ENCODE data around the gene CD38. TPM values are rescaled to one million over a fixed set of nuclear protein-coding genes. Genes with fewer than 3 reads are reported as not detected.

Gene CD38
- total and polyA plus RNA-seq, 12 donors, result 1.7 to 18.4 (median 11.2) TPM

GRCh38 chr4:15781427-15782095 is 3.4 kb downstream of the CD38 start:
- no peak overlapping the region for H3K4me3 ChIP-seq
- WGBS, 4 donors, result 54 to 72% (median 68%) methylated on average over 6 of the region's 6 CpGs
- no peaks in the 10 kb centered on the region for H3K27me3 ChIP-seq
- no peaks in the 10 kb centered on the region for H3K9me3 ChIP-seq (replicated peaks in 1 of 3)
- peaks cover 0 to 13% of the 10 kb centered on the region in 2 donors for H3K4me1 ChIP-seq (replicated peaks in 1 of 2)
- no peaks in the 10 kb centered on the region for H3K36me3 ChIP-seq (replicated peaks in 1 of 2)
- no peak for DNase-seq
- intact Hi-C loops (cut with DNase I), result no loop called here
- H3K27ac ChIP-seq, result no peak overlapping the region
- no peak for TF ChIP-seq CTCF (IDR thresholded peaks at IDR 0.05)
- no peak for TF ChIP-seq POLR2A (IDR thresholded peaks at IDR 0.05)

- TF ChIP-seq CTCF (IDR thresholded peaks at IDR 0.05), result no peak
- no peak for TF ChIP-seq POLR2A (IDR thresholded peaks at IDR 0.05)
- no peaks in the 10 kb centered on the region for H3K36me3 ChIP-seq (replicated peaks in 1 of 2)
- no peak overlapping the region for H3K4me3 ChIP-seq
- DNase-seq, result no peak
- no peak overlapping the region for H3K27ac ChIP-seq
- no peaks in the 10 kb centered on the region for H3K27me3 ChIP-seq
- intact Hi-C loops (cut with DNase I), result no loop called here
- 68 to 81% (median 77%) methylated on average over 4 of the region's 4 CpGs for WGBS, 4 donors
- H3K9me3 ChIP-seq (replicated peaks in 1 of 3), result no peaks in the 10 kb centered on the region
- peaks cover 0 to 9% of the 10 kb centered on the region in 2 donors for H3K4me1 ChIP-seq (replicated peaks in 1 of 2)
These were observed 5.5 kb downstream of the CD38 start for GRCh38 chr4:15783676-15784075.

GRCh38 chr4:15784959-15785634 is 7.0 kb downstream of the CD38 start:
- Histone ChIP-seq H3K36me3 (replicated peaks in 1 of 2) (no peaks in the 10 kb centered on the region), H3K4me3 (no peak overlapping the region), H3K27me3 (no peaks in the 10 kb centered on the region), H3K27ac (no peak overlapping the region), H3K9me3 (replicated peaks in 1 of 3) (no peaks in the 10 kb centered on the region), H3K4me1 (replicated peaks in 1 of 2) (peaks cover 0 to under 1% of the 10 kb centered on the region in 2 donors)
- intact Hi-C loops (cut with DNase I), result no loop called here
- TF ChIP-seq POLR2A (IDR thresholded peaks at IDR 0.05), result no peak
- TF ChIP-seq CTCF (IDR thresholded peaks at IDR 0.05), result no peak
- no peak for DNase-seq
- WGBS, 4 donors, result 82 to 90% (median 84%) methylated on average over 5 of the region's 5 CpGs

GRCh38 chr4:15786743-15787142 is 8.6 kb downstream of the CD38 start:
- no peak for DNase-seq
- Histone ChIP-seq H3K27me3 (no peaks in the 10 kb centered on the region), H3K9me3 (replicated peaks in 1 of 3) (no peaks in the 10 kb centered on the region), H3K27ac (no peak overlapping the region), H3K4me1 (replicated peaks in 1 of 2) (no peaks in the 10 kb centered on the region), H3K4me3 (no peak overlapping the region), H3K36me3 (replicated peaks in 1 of 2) (no peaks in the 10 kb centered on the region)
- intact Hi-C loops (cut with DNase I), result no loop called here
- TF ChIP-seq CTCF (IDR thresholded peaks at IDR 0.05) (no peak), POLR2A (IDR thresholded peaks at IDR 0.05) (no peak)
- WGBS, 4 donors, result 87 to 96% (median 94%) methylated on average over 3 to 26 of the region's 26 CpGs; no CpG with 5 or more reads in 1 of the 4 donors

Measured in adrenal gland (tissue), 12 donors.